Rectal smooth muscle tissue (tissue), 1 donor: ENCODE results near the gene RAB39A.
"Not testable (repeated sequence)": the region's sequence is repeated elsewhere in the genome, so short reads cannot be mapped to it uniquely, and the experiment has no call there.

ENCODE experiments used
- H3K27ac ChIP-seq: one replicate; pipeline ENCODE4 v1.7.0; 2013; ENCODE audit warnings: low read depth, low read length, inconsistent platforms
- H3K27me3 ChIP-seq: one replicate; pipeline ENCODE4 v1.7.0; 2013; ENCODE audit warnings: low read length; ENCODE audit not compliant: control insufficient read depth, insufficient read depth
- H3K36me3 ChIP-seq: one replicate; pipeline ENCODE4 v1.7.0; 2013; ENCODE audit warnings: low read length; ENCODE audit not compliant: control insufficient read depth, insufficient read depth
- H3K4me1 ChIP-seq: one replicate; pipeline ENCODE4 v1.7.0; 2013; ENCODE audit warnings: low read length; ENCODE audit not compliant: control insufficient read depth, insufficient read depth
- H3K4me3 ChIP-seq: one replicate; pipeline ENCODE4 v1.7.0; 2013; ENCODE audit warnings: low read length
- H3K9ac ChIP-seq: one replicate; pipeline ENCODE4 v1.7.0; 2013; ENCODE audit warnings: low read length

RAB39A gene

DNA sequence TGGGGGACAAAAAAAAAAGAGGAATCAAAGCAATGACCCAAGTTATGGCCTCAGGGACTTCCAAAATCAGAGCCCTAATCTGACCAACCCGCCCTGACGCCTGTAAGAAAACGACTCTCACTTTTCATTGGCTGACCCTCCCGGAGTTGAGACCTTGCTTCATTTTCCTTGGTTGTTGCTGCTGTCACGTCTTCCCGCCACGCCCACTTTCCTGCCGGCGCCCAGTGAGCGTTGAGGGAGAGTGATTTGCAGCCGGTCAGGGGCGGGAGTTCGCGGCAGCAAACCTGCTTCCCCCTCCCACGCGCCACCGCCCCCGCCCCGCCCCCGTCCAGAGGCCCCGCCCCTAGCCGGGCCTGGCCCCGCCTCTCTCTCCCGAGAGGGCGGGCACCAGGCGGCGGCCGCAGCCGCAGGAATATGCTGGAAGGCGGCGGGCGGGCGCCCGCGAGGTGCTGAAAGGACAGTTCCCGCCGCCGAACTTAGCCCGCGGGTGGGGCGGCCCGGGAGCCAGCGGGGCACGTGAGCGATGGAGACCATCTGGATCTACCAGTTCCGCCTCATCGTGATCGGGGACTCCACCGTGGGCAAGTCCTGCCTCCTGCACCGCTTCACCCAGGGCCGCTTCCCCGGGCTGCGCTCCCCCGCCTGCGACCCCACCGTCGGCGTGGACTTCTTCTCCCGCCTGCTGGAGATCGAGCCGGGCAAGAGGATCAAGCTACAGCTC is at the start of gene RAB39A:
TSS of gene RAB39A (plus strand) at position 403 of the 721 bp plus-strand sequence. CDS start at position 524, 121 bp downstream.
- Histone ChIP-seq H3K9ac (no peak within 1 kb of the TSS), H3K36me3 (no peaks in the 10 kb centered on the region), H3K27me3 (peaks cover 4% of the 10 kb centered on the region), H3K4me3 (peak within 1 kb of the TSS; percentile 52), H3K27ac (no peak within 1 kb of the TSS), H3K4me1 (no peaks in the 10 kb centered on the region)

DNA sequence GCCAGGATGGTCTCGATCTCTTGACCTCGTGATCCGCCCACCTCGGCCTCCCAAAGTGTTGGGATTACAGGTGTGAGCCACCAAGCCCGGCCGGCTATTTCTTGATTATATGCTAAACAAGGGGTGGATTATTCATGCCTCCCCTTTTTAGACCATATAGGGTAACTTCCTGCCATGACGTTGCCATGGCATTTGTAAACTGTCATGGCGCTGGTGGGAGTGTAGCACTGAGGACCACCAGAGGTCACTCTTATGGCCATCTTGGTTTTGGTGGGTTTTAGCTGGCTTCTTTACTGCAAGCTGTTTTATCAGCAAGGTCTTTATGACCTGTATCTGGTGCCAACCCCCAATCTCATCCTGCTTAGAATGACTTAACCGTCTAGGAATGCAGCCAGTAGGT is 46.8 kb upstream of the RAB39A start:
- not testable (repeated sequence) for H3K36me3 ChIP-seq, H3K4me1 ChIP-seq, H3K4me3 ChIP-seq, H3K9ac ChIP-seq, H3K27ac ChIP-seq, H3K27me3 ChIP-seq

GRCh38 chr11:107882095-107882820 is 46.0 kb upstream of the RAB39A start:
- Histone ChIP-seq H3K36me3 (no peaks in the 10 kb centered on the region), H3K27ac (no peak overlapping the region), H3K9ac (no peak overlapping the region), H3K27me3 (no peaks in the 10 kb centered on the region), H3K4me3 (no peak overlapping the region), H3K4me1 (no peaks in the 10 kb centered on the region)

- H3K4me3 ChIP-seq: no peak overlapping the region
- H3K27ac ChIP-seq: no peak overlapping the region
- no peaks in the 10 kb centered on the region for H3K27me3 ChIP-seq
- no peak overlapping the region for H3K9ac ChIP-seq
- no peaks in the 10 kb centered on the region for H3K36me3 ChIP-seq
- no peaks in the 10 kb centered on the region for H3K4me1 ChIP-seq
Measured at GRCh38 chr11:107898270-107898669, 30.0 kb upstream of the RAB39A start.

GRCh38 chr11:107908211-107908610 is 20.0 kb upstream of the RAB39A start:
- Histone ChIP-seq H3K27me3 (no peaks in the 10 kb centered on the region), H3K4me3 (no peak overlapping the region), H3K27ac (no peak overlapping the region), H3K9ac (no peak overlapping the region), H3K4me1 (no peaks in the 10 kb centered on the region), H3K36me3 (no peaks in the 10 kb centered on the region)

DNA sequence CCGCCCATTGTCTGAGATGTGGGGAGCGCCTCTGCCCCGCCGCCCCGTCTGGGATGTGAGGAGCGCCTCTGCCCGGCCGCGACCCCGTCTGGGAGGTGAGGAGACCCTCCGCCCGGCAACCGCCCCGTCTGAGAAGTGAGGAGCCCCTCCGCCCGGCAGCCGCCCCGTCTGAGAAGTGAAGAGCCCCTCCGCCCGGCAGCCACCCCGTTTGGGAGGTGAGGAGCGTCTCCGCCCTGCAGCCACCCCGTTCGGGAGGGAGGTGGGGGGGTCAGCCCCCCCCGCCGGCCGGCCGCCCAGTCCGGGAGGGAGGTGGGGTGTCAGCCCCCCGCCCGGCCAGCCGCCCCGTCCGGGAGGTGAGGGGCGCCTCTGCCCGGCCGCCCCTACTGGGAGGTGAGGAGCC is 15.8 kb upstream of the RAB39A start:
- not testable (repeated sequence) for H3K27ac ChIP-seq, H3K9ac ChIP-seq, H3K4me3 ChIP-seq, H3K27me3 ChIP-seq, H3K36me3 ChIP-seq, H3K4me1 ChIP-seq

- Histone ChIP-seq H3K9ac (no peak overlapping the region), H3K36me3 (no peaks in the 10 kb centered on the region), H3K27me3 (no peaks in the 10 kb centered on the region), H3K4me1 (no peaks in the 10 kb centered on the region), H3K4me3 (no peak overlapping the region), H3K27ac (no peak overlapping the region)
Measured at GRCh38 chr11:107915229-107915628, 13.0 kb upstream of the RAB39A start.

GRCh38 chr11:107916671-107917241 is 11.5 kb upstream of the RAB39A start:
- Histone ChIP-seq H3K27me3 (no peaks in the 10 kb centered on the region), H3K9ac (no peak overlapping the region), H3K4me3 (no peak overlapping the region), H3K36me3 (no peaks in the 10 kb centered on the region), H3K27ac (no peak overlapping the region), H3K4me1 (no peaks in the 10 kb centered on the region)

- Histone ChIP-seq H3K4me1 (no peaks in the 10 kb centered on the region), H3K36me3 (no peaks in the 10 kb centered on the region), H3K27ac (no peak overlapping the region), H3K4me3 (no peak overlapping the region), H3K27me3 (no peaks in the 10 kb centered on the region), H3K9ac (no peak overlapping the region)
Measured at GRCh38 chr11:107921997-107922396, 6.3 kb upstream of the RAB39A start.

DNA sequence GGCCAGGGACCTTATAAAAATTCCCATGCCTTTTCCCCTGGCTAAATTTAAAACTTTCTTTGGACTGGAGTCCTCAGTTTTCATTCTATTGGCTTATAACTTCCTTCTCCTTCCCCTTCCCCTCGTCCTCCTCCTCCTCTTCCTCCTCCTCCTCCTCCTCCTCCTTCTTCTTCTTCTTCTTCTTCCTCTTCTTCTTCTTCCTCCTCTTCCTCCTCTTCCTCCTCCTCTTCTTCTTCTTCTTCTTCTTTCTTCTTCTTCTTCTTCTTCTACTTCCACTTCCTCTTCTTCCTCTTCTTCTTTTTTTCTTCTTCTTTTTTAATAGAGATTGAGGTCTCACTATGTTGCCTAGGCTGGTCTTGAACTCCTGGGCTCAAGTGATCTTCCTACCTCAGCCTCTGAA is 4.7 kb upstream of the RAB39A start:
- not testable (repeated sequence) for H3K27me3 ChIP-seq, H3K4me3 ChIP-seq, H3K4me1 ChIP-seq, H3K27ac ChIP-seq, H3K36me3 ChIP-seq, H3K9ac ChIP-seq

DNA sequence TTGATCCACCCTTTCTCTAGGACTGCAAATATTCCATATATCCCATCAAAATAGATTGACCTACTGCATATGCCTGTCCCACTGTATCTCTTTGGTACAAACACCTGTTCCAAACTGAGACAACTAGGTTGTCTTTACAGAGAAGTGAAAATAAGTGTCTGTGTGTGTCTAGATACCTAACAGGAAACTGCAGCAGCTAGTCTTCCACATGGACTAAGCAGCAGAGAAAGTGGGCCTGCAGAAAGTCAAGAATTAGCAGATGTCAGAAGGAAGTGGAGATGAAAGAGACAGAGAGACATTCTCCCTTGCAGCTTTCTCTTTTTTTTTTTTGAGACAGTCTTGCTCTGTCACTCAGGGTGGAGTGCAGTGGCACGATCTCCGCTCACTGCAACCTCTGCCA is 3.9 kb upstream of the RAB39A start:
- Histone ChIP-seq H3K27me3 (peaks cover 4% of the 10 kb centered on the region), H3K36me3 (no peaks in the 10 kb centered on the region), H3K4me1 (no peaks in the 10 kb centered on the region), H3K4me3 (no peak overlapping the region), H3K27ac (no peak overlapping the region), H3K9ac (no peak overlapping the region)

GRCh38 chr11:107927559-107927958 is 689 bp upstream of the RAB39A start:
- no peak overlapping the region for H3K4me3 ChIP-seq
- no peak overlapping the region for H3K27ac ChIP-seq
- H3K4me1 ChIP-seq: no peaks in the 10 kb centered on the region
- H3K9ac ChIP-seq: no peak overlapping the region
- H3K36me3 ChIP-seq: no peaks in the 10 kb centered on the region
- peaks cover 4% of the 10 kb centered on the region for H3K27me3 ChIP-seq
